GM06990 (cell line): Measurements from ENCODE around the gene NPAS3.

Experiments used
- DNase-seq: peaks from one replicate; pipeline ENCODE4 v3.0.0-alpha.2; 2011; ENCODE audit not compliant: insufficient read length; ENCODE audit errors: extremely low read depth
- H3K27me3 ChIP-seq: replicated peaks from 2 replicates; pipeline ENCODE4 v1.6.0; 2011; ENCODE audit warnings: low read length; ENCODE audit not compliant: control insufficient read depth, insufficient read depth
- H3K36me3 ChIP-seq: 2 replicates; pipeline ENCODE4 v1.5.1; 2011; ENCODE audit warnings: low read length; ENCODE audit not compliant: control insufficient read depth, insufficient read depth
- H3K4me3 ChIP-seq: replicated peaks from 2 replicates; pipeline ENCODE4 v1.5.1; 2011; ENCODE audit warnings: low read depth, mild to moderate bottlenecking, control low read depth, low read length
- TF ChIP-seq, protein P1 (sequence below): IDR thresholded peaks from 2 replicates; pipeline ENCODE4 v1.5.1; 2011; ENCODE audit warnings: low read length, control low read depth, mild to moderate bottlenecking, inconsistent platforms; ENCODE audit not compliant: insufficient read depth, poor library complexity, severe bottlenecking

The NPAS3 gene

GRCh38 chr14:33186656-33187055 lies 248.0 kb downstream of the NPAS3 start:
- H3K4me3 ChIP-seq: no peak overlapping the region
- no peaks in the 10 kb centered on the region for H3K36me3 ChIP-seq
- H3K27me3 ChIP-seq: no peaks in the 10 kb centered on the region
- TF ChIP-seq, protein P1, sequence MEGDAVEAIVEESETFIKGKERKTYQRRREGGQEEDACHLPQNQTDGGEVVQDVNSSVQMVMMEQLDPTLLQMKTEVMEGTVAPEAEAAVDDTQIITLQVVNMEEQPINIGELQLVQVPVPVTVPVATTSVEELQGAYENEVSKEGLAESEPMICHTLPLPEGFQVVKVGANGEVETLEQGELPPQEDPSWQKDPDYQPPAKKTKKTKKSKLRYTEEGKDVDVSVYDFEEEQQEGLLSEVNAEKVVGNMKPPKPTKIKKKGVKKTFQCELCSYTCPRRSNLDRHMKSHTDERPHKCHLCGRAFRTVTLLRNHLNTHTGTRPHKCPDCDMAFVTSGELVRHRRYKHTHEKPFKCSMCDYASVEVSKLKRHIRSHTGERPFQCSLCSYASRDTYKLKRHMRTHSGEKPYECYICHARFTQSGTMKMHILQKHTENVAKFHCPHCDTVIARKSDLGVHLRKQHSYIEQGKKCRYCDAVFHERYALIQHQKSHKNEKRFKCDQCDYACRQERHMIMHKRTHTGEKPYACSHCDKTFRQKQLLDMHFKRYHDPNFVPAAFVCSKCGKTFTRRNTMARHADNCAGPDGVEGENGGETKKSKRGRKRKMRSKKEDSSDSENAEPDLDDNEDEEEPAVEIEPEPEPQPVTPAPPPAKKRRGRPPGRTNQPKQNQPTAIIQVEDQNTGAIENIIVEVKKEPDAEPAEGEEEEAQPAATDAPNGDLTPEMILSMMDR: no peak
- DNase-seq: no peak

DNA sequence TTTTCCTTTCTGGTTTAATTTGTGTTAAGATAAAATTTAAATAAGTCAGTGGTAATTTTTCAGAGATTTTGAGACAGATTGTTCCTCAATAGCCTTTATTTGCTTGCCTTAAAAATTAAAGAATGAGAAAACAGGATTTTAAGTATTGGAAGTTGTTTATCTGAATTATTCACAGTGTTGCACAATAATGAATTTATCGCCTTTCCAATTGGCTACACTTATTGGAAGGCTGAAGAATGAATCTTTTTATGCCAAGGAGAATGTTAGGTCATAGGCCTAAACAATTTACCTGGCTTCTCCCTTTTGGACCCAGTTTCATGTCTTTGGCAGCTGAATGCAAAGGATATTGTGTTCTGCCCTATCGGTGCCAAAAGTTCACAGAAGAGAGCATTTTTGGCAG lies 250.2 kb downstream of the NPAS3 start:
- TF ChIP-seq, protein P1: no peak
- Histone ChIP-seq H3K36me3 (no peaks in the 10 kb centered on the region), H3K27me3 (no peaks in the 10 kb centered on the region), H3K4me3 (no peak overlapping the region)
- DNase-seq: no peak

GRCh38 chr14:33191855-33192254 lies 253.2 kb downstream of the NPAS3 start:
- no peak overlapping the region for H3K4me3 ChIP-seq
- H3K36me3 ChIP-seq: no peaks in the 10 kb centered on the region
- TF ChIP-seq, protein P1: no peak
- H3K27me3 ChIP-seq: no peaks in the 10 kb centered on the region
- no peak for DNase-seq

DNA sequence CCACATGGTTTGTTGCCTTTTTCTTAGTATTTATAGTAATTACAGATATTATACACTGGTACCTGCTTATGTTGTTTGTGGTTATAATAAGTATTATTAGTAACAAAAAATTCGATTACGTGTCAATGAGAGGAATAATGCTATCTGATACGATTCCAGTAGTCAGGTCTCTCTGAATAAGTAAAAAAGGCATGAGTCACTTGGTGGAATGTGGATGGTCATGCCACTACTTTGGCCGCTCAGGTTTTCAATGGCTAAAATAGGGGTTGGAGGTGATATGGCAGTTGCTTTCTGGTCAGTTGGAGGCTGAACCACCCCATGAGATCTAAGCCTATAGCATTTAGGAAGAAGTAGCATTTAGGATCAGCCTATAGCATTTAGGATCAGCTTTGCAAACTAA lies 255.9 kb downstream of the NPAS3 start:
- Histone ChIP-seq H3K36me3 (no peaks in the 10 kb centered on the region), H3K27me3 (no peaks in the 10 kb centered on the region), H3K4me3 (no peak overlapping the region)
- TF ChIP-seq, protein P1: no peak
- no peak for DNase-seq

DNA sequence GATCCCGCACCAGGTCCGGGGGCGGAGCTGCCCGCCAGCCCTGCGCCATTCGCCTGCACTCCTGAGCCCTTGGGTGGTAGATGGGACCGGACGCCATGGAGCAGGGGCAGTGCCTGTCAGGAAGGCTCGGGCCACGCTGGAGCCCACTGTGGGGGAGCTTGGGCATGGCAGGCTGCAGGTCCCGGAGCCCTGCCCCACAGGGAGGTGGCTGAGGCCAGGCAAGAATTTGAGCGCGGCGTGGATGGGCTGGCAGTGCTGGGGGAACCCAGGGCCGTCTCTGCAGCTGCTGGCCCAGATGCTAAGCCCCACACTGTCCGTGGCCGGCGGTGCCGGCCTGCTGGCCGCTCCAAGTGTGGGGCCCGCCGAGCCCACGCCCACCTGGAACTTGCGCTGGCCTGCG lies 260.0 kb downstream of the NPAS3 start:
- Histone ChIP-seq H3K27me3 (no peaks in the 10 kb centered on the region), H3K4me3 (no peak overlapping the region), H3K36me3 (no peaks in the 10 kb centered on the region)
- TF ChIP-seq, protein P1: no peak
- no peak for DNase-seq

GRCh38 chr14:33201116-33201515 lies 262.4 kb downstream of the NPAS3 start:
- no peak for DNase-seq
- H3K4me3 ChIP-seq: no peak overlapping the region
- H3K36me3 ChIP-seq: no peaks in the 10 kb centered on the region
- no peaks in the 10 kb centered on the region for H3K27me3 ChIP-seq
- TF ChIP-seq, protein P1: no peak
